ENCODE results near the gene DLL3.

The DLL3 gene

GRCh38 chr19:39544911-39545310 is 46.2 kb downstream of the DLL3 start:
- Histone ChIP-seq H3K4me3 (ENCODE audit: insufficient read depth, low read length, poor library complexity, severe bottlenecking) (no peak overlapping the region), H3K9ac (ENCODE audit: low read length) (no peak overlapping the region), H3K9me2 (replicated peaks; ENCODE audit: insufficient read depth, low read length) (no peaks in the 10 kb centered on the region), H3K27ac (ENCODE audit: low read depth, low read length) (no peak overlapping the region), H3K79me2 (ENCODE audit: insufficient read depth, low read length) (no peaks in the 10 kb centered on the region), H4K20me1 (ENCODE audit: low read depth, low read length) (no peaks in the 10 kb centered on the region), H3K27me3 (ENCODE audit: low read length) (no peaks in the 10 kb centered on the region), H3K9me3 (ENCODE audit: insufficient read depth, low read length) (no peaks in the 10 kb centered on the region), H2AFZ (ENCODE audit: low read depth, low read length, severe bottlenecking) (no peak overlapping the region), H3K4me2 (ENCODE audit: low read depth, low read length, poor library complexity, severe bottlenecking) (no peak overlapping the region), H3F3A (ENCODE audit: insufficient read depth) (no peaks in the 10 kb centered on the region), H3K36me3 (ENCODE audit: low read length) (no peaks in the 10 kb centered on the region)
- no peak for TF ChIP-seq CTCF (IDR thresholded peaks at IDR 0.05; ENCODE audit: insufficient read depth, low read length, poor library complexity, severe bottlenecking)
- no peak for TF ChIP-seq EZH2phosphoT487 (conservative IDR thresholded peaks at IDR 0.05; ENCODE audit: low read length)

GRCh38 chr19:39546599-39546998 is 47.9 kb downstream of the DLL3 start:
- TF ChIP-seq EZH2phosphoT487 (conservative IDR thresholded peaks at IDR 0.05; ENCODE audit: low read length) = no peak
- TF ChIP-seq CTCF (IDR thresholded peaks at IDR 0.05; ENCODE audit: insufficient read depth, low read length, poor library complexity, severe bottlenecking) = no peak
- H3K27ac ChIP-seq (ENCODE audit: low read depth, low read length) = no peak overlapping the region
- no peaks in the 10 kb centered on the region for H3F3A ChIP-seq (ENCODE audit: insufficient read depth)
- H2AFZ ChIP-seq (ENCODE audit: low read depth, low read length, severe bottlenecking) = no peak overlapping the region
- no peak overlapping the region for H3K9ac ChIP-seq (ENCODE audit: low read length)
- no peaks in the 10 kb centered on the region for H3K9me2 ChIP-seq (replicated peaks; ENCODE audit: insufficient read depth, low read length)
- no peak overlapping the region for H3K4me3 ChIP-seq (ENCODE audit: insufficient read depth, low read length, poor library complexity, severe bottlenecking)
- H3K79me2 ChIP-seq (ENCODE audit: insufficient read depth, low read length) = no peaks in the 10 kb centered on the region
- H3K27me3 ChIP-seq (ENCODE audit: low read length) = no peaks in the 10 kb centered on the region
- no peaks in the 10 kb centered on the region for H4K20me1 ChIP-seq (ENCODE audit: low read depth, low read length)
- no peaks in the 10 kb centered on the region for H3K36me3 ChIP-seq (ENCODE audit: low read length)
- H3K4me2 ChIP-seq (ENCODE audit: low read depth, low read length, poor library complexity, severe bottlenecking) = no peak overlapping the region
- H3K9me3 ChIP-seq (ENCODE audit: insufficient read depth, low read length) = no peaks in the 10 kb centered on the region

DNA sequence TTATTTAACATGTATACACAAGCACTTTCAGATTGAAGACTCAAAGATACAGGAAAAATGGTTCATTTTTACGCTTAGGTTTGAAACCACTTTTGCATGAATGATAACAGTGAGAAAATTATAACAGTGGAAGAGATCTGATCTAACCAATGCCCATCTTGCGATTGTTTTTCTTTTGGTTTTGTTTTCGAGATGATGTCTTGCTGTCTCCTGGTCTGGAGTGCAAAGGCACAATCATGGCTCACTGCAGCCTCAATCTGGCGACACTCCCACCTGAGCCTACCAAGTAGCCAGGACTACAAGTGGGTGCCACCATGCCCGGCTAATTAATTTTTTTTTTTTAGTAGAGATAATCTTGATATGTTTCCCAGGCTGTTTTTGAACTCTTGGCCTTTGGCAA is 51.5 kb downstream of the DLL3 start:
- Histone ChIP-seq H3K4me3 (ENCODE audit: insufficient read depth, low read length, poor library complexity, severe bottlenecking) (no peak overlapping the region), H3K79me2 (ENCODE audit: insufficient read depth, low read length) (no peaks in the 10 kb centered on the region), H3F3A (ENCODE audit: insufficient read depth) (no peaks in the 10 kb centered on the region), H3K36me3 (ENCODE audit: low read length) (no peaks in the 10 kb centered on the region), H3K27ac (ENCODE audit: low read depth, low read length) (no peak overlapping the region), H3K9me3 (ENCODE audit: insufficient read depth, low read length) (no peaks in the 10 kb centered on the region), H2AFZ (ENCODE audit: low read depth, low read length, severe bottlenecking) (no peak overlapping the region), H3K4me2 (ENCODE audit: low read depth, low read length, poor library complexity, severe bottlenecking) (no peak overlapping the region), H3K9ac (ENCODE audit: low read length) (no peak overlapping the region), H3K9me2 (replicated peaks; ENCODE audit: insufficient read depth, low read length) (no peaks in the 10 kb centered on the region), H4K20me1 (ENCODE audit: low read depth, low read length) (no peaks in the 10 kb centered on the region), H3K27me3 (ENCODE audit: low read length) (no peaks in the 10 kb centered on the region)
- no peak for TF ChIP-seq CTCF (IDR thresholded peaks at IDR 0.05; ENCODE audit: insufficient read depth, low read length, poor library complexity, severe bottlenecking)
- TF ChIP-seq EZH2phosphoT487 (conservative IDR thresholded peaks at IDR 0.05; ENCODE audit: low read length) = no peak

Data from SU-DHL-6 (cell line).